ENCODE results near the gene HSPA1A. TPM values are rescaled to one million over a fixed set of nuclear protein-coding genes. Genes with fewer than 3 reads are reported as not detected.

Gene HSPA1A
- total and polyA plus RNA-seq, 9 of the 15 experiments (the other 6 are each of a cell fraction or from before 2014, with no cell fraction given), result 2.2 to 273 (median 107) TPM

- TF ChIP-seq THAP7 (CRISPR knock-in tag; IDR thresholded peaks at IDR 0.05) (no peak), DNMT1 (IDR thresholded peaks at IDR 0.05) (no peak; the same call in 1 of the 2 replicates), KAT7 (CRISPR knock-in tag; IDR thresholded peaks at IDR 0.05; ENCODE audit: borderline replicate concordance) (no peak), SMARCE1 (IDR thresholded peaks at IDR 0.05) (peak; percentile 98), LEF1 (IDR thresholded peaks at IDR 0.05) (peak; percentile 99), TGIF2 (CRISPR knock-in tag; IDR thresholded peaks at IDR 0.05) (no peak), ZBTB33 (CRISPR knock-in tag; IDR thresholded peaks at IDR 0.05) (peak; percentile 92), E4F1 (CRISPR knock-in tag; IDR thresholded peaks at IDR 0.05; ENCODE audit: borderline replicate concordance) (peak; percentile 60; the same call in 1 of the 2 replicates), ATF4 (CRISPR knock-in tag; IDR thresholded peaks at IDR 0.05) (no peak; the same call in 1 of the 2 replicates), ZNF280A (IDR thresholded peaks at IDR 0.05; ENCODE audit: low read depth, partially characterized antibody) (no peak), PBX2 (CRISPR knock-in tag; IDR thresholded peaks at IDR 0.05; ENCODE audit: low read depth) (no peak), PBX2 (tag; conservative IDR thresholded peaks at IDR 0.05; ENCODE audit: low read depth) (peak; percentile 53; the same call in 1 of the 2 replicates)
Observed at GRCh38 chr6:31776989-31777666, 38.2 kb upstream of the HSPA1A start, which contains the start of gene VWA7 (continued).
